ENCODE results near the gene XRCC6.

GRCh38 chr22:41613456-41613855 lies 7.6 kb upstream of the XRCC6 start:
- TF ChIP-seq POLR2AphosphoS5 (IDR thresholded peaks at IDR 0.05; ENCODE audit: low read depth, low read length), result no peak
- no peak for TF ChIP-seq YY1 (IDR thresholded peaks at IDR 0.05; ENCODE audit: extremely low read depth, insufficient replicate concordance, low read depth, low read length)
- TF ChIP-seq, protein P1, sequence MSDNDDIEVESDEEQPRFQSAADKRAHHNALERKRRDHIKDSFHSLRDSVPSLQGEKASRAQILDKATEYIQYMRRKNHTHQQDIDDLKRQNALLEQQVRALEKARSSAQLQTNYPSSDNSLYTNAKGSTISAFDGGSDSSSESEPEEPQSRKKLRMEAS (IDR thresholded peaks at IDR 0.05), result no peak
- TF ChIP-seq RAD21 (IDR thresholded peaks at IDR 0.05; ENCODE audit: low read depth), result no peak
